Suppressor macrophage treated with lipopolysaccharide for 1 hour (primary cell): ENCODE results near the gene IL31.
A peak's percentile ranks its signal among the peaks of the same experiment; 100 is the strongest.

ENCODE experiments used
- DNase-seq, 3 donors: peaks; one replicate each; pipeline ENCODE4 v3.0.0-alpha.2; 2020 to 2022

Gene IL31

DNA sequence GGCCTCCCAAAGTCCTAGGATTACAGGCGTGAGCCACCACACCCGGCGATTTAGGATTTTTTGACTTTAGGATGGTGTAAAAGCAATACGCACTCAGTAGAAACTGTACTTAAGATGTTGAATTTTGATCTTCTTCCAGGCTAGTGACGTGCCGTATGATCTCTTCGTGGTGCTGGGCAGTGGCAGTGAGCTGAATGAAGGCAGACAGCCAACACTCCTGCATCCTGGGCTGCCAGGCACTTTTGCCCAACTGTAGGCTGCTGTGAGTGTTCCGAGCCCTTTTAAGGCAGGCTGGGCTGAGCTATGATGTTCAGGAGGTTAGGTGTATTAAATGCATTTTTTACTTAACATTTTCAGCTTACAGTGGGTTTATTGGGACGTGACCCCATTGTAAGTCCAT is 21.3 kb downstream of the IL31 start:
- DNase-seq: no peak

DNA sequence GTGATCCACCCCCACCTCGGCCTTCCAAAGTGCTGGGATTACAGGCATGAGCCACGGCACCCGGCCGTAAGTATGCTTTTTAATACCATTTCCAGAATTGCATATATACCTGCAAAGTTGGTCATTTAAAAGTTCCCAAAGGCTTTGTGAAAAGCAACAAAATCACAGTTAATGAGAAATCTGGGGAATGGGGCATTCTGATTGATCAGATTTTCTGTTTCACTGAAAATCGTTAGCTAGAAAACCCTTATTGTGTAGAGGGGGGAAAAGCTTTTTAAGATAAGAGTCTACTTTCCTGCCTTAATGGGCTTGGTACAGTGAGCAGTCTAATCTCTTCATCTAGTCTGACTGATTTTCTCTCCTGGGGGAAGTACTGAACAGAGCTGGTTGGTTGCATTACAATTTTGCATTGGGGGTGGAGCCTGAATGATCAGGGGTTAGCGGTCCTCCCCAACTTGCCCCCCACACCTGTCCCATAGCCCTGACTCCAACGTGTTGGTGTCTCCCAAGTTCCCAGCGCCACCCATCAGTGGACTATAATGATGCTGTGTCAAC is 23.8 kb downstream of the IL31 start:
- no peak for DNase-seq

DNA sequence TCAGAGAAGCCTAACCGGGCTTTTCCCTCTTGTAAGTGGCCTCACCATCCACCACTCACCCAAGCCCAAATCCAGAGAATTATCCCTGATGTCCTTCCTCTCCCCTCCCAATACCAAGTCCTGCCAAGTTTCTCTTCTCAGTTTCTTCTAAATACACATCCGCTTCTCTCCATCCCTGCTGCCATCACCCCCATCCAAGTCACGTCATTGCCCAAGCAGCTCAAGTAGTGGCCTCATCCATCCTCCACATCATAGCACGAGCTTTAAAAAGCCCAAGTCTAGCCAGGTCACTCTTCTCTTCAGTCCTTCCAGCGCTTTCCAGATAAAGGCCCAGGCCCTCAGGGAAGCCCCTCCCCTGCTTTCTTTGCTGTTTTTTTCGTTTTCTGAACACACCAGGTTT is 25.4 kb downstream of the IL31 start:
- no peak for DNase-seq

DNA sequence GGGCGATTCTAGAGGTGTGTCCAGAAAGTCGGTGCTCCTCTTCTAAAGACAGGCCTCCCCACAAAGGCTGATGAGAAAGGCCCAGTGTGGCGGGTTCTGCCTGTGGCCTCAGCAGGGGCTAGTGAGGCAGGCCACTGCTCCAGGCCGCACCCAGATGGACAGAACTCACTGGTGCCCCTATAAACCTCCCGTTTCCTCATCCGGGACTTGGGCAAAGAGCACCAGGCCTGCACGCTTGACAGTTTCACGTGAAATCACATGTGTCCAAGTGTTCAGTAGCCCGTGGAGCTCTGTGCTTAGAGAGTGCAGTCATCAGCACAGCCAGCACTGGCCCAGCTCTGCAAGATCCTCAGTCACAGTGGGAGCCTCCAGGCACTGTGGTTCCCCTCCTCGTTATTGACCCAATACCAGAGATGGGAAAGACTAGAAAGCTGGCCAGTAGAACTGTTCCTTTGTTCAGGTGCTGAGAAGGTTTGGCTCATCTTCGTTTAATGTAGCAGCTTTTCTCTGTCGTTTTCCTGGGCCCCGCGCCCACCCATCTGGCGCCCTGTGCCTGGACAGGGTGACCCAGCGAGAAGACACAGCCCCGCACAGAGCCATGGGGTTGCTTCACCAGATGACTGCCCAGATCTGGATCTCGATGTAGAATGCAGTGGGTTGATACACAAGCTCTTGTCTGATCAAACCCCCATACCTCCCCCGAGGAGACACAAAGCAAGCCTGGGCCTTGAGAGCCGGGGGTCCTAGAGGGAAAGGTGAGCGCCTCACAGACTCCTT is 26.3 kb downstream of the IL31 start:
- DNase-seq: no peak

DNA sequence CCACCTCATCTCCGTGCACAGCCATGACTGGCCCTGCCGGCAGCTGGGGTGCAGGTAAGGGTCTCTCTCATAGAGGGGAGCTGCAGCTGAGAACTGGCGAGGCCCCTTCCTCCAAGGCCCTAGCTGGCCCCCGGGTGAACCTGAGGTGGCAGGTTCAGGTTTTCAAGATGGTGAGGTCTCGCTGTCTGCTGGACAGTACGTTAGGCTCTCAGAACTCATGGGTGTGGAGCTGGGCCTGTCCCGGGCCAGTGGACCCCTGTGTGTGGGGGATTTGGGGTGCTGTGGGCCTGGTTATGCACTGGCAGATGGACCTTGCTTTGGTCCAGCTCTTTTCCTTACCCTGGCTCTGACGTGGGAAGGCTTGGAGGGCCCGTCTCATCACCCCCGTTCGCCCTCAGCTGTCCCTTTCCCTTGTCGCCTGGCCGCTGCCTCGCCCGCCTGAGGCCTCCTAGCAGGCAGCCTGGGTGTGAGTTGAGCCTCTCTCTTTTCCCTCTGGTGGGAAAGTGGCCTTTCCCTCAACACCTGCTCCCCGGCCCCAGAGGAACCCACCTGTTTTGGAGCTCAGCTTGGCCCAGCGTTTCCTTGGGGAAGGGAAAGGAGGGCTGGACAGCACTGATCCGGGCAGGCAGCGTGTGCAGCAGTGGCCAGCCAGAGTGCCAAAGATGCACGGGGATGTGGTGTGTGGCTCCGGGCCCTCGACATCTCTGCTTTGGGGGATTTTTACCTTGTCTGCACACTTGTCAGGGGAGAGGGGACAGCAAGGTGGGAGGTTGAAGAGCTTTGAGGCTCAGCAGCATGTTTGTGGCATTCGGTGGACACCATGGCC is 28.3 kb downstream of the IL31 start:
- no peak for DNase-seq

DNA sequence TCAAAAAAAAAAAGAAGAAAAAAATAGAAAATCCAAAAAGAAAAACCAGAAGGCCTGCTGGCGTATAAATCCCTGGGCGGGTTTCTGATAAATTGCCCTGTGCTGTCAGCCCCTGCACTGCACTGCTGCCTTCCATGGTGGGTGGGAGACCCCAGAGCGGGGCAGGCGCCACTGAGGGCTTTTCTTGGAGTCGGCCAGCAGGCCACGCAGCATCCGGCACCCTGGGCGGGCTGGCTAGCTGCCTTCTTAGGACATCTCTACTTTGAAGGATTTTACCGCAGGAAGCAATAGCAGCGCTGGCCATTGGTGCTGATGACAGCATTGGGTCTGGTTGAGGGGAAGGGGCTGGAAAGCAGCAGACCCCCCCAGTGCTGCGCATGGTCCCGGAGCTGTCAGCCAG is 29.1 kb downstream of the IL31 start:
- no peak for DNase-seq

DNA sequence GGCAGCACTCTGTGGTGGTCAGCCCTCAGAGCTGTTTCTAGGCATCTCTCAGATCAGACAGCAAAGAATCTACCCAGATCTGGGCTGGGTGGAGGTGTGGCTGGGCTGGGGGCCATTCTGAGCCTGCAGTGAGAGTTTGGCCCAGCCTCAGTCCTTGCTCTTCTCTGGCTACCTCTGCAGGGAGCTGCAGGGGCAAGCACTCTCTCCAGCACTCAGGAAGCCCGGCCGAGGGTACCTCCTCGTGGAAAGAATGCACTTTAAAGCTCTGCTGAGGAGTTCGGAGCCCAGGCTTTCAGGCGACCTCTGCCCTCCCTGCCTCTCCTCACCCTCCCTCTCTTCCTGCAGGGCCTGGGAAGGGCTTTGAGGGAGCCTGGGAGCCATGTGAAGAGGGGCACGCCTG is 31.2 kb downstream of the IL31 start:
- DNase-seq: no peak

DNA sequence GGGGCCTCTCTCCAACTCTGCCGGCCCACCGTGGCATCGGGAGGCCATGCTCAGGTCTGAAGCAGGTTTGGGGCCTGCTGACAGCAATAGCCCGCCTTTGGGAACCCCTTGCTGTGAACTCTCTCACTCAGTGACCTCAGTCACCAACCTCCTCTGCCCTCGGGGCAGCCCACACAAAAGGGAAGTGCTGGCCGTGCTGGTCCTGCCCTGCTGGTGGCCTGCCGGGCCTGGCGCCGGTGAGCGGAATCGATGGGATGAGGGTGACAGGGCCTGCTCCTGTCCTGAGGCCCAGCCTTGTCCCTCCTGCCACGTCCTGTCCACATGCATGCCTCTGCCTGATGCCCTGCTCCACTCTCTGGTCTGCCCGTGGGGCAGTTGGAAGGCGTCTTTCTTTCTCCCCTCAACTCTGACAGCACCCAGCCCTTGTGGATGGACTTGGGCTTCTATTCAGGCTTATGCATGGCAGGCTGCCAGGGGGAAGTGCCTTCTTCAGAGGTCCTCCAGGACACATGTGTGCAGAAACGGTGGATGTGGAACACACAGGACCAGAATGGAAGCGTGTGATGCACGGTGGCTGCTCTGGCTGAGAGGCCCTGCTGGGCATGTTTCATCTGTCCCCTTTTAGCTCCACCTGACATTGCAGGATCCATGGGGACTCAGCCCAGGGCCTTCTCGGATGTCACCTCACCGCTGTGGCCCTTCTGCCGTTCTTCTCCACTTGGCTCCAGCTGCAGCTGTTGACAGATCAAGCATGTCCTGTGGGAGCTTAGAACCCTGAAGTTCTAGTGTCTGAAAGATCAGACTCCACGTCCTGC is 31.9 kb downstream of the IL31 start:
- DNase-seq: no peak

DNA sequence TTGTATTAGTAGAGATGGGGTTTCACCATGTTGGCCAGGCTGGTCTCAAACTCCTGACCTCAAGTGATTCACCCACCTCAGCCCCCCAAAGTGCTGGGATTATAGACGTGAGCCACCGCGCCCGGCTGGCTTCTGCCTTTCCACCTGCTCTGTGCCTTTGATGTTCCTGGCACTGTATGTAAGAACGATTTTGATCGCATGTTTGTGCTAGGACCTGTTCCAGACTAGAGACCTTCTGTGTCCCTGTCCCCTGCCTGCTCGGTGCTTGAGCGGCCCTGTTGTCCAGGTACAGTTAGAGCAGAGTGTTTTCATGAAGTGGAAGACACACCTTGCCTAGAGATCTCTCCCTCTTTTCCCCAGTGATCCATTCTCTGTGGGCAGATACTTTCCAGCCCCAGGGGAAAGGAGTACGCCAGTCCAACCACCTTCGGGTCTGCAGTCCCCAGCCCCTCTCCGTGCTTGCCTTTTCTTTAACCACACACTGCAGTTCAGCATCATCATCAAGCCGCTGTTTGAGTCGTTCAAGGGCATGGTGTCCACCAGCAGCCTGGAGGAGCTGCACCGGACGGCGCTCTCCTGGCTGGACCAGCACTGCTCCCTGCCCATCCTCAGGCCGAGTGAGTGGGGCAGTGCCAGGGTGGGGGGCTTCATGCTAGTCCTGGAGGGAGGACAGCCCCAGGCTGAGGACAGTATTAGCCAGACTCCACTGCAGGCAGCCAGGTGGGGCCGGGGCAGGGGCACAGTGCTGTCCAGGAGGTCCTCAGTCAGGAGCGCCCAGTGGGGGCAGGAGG is 33.4 kb downstream of the IL31 start:
- DNase-seq: no peak

DNA sequence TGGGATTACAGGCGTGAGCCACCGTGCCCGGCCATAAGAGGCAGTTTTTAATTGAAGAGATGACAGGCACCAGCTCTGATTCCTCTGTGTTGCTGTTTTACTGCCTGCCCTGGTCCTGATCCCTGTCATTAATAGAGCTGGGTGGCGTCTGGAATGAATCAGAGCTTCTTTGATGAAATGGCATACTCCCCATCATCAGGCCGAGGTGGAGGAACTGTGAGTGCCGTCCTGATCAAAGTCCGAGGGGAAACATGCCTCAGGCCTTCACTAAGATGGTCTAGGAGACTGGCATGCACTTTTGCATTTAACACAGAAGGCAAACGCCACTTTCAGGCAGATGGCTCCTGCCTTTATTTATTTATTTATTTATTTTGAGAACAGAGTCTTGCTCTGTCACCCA is 34.1 kb downstream of the IL31 start:
- DNase-seq: no peak

DNA sequence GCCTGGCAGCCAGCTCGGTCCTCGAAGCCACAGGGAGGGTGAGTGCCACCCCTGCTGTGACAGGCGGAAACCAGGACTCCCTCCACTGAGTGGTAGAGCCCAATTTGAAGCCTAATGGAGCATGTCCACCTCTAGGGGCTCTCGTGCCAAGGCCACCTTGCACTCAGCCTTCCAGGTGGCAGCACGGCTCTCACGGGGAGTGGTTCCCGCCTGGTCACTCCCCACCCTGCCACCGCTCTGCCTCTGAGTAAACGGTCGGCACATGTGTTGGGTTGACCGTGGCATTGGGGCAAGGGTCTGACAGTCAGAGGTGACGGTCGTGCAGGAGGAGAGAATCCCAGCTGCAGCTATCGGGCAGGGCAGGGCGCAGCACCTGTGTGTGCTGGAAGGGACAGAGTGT is 34.8 kb downstream of the IL31 start:
- peak in 1 of 3 donors; percentile 8 for DNase-seq

DNA sequence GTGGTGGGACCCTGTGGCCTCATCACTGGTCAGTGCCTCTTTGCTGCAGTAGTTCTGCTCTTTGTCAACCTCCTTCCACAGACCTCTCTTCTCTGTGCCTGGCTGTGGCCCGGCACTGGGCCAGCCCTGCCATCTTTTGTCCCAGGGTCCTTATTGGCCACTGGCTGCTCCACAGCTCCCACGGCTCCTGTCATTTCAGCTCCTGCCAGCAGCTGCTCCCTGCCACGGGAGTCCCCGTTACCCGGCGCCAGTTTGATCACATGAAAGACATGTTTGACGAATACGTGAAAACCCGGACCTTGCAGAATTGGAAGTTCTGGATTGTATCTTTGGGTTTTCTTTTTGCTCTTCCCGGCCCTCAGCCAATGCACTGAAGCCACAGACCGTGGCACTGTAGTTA is 35.4 kb downstream of the IL31 start:
- no peak for DNase-seq

DNA sequence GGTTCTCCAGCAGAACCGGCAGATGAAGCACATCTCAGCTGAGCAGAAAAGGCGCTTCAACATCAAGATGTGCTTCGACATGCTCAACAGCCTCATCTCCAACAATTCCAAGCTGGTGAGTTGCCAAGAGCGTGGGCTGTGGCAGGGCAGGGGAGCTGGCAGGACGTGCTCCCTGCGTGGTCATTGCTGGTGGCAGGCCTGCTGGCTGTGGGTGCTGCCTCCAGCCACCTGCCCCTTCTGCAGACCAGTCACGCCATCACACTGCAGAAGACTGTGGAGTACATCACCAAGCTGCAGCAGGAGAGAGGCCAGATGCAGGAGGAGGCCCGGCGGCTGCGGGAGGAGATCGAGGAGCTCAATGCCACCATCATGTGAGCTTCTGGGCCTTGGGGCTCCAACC is 35.8 kb downstream of the IL31 start:
- peak in 1 of 3 donors; percentile 11 for DNase-seq

DNA sequence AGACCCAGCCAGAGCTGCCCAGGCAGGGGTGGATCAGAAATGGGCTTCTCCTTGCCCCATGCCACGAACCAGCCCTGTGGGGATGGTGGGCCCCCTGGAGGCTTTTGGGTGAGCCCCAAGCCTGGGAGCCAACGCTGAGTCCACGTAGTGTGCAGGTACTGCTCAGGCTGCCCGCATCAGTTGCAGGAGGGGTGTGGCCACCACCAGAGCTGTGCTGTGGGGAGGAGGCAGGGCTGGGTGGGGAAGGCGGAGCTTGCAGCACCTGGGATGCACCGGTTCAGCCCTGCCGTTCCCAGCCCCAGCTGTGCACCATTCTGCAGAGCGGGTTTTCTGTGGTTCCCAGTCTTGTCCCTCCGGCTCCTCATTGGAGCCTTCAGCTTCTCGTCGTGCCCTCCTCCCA is 36.3 kb downstream of the IL31 start:
- no peak for DNase-seq

DNA sequence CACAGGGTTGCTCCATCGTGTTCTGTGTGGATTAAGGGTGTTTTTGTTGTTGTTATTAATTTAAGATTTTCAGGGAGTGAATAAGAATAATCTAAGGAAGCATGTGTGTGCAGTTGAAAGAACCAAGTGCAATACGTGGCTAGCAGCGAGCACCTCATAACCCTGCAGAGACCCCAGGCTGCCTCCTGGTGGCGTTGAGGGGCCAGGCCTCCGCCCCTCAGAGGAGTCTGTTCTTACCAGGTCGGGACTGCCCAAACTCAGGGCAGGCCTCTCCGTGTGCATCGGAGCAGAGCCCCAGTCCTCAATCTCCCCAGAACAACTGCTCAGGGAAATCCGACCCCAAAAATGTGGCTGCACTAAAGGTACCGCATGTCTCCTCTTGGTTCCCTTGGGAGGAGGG is 36.8 kb downstream of the IL31 start:
- no peak for DNase-seq

DNA sequence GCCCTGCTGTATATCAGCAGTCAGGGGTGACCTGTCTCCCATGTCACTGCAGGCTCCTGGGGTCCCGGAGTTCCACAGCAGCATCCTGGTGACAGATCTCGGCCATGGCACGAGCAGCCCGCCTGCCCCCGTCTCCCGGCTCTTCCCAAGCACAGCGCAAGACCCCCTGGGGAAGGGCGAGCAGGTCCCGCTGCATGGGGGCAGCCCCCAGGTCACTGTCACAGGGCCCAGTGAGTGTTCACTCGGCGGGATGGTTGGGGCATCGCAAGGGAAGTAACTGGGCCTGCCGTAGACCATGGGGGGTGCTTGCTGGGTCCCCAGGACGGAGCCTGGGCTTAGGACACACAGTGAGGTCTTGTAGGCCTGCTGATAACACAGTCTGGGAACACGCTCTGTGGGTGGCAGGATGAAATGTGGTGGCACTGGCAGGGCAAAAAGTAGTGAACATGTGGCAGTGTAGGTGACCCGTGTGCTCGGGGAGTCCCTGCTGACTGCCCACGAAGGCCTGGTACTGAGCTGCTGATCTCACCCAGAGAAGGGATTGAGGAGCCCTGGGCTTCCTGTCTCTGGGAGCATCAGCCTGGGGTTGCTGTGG is 38.5 kb downstream of the IL31 start:
- DNase-seq: no peak

DNA sequence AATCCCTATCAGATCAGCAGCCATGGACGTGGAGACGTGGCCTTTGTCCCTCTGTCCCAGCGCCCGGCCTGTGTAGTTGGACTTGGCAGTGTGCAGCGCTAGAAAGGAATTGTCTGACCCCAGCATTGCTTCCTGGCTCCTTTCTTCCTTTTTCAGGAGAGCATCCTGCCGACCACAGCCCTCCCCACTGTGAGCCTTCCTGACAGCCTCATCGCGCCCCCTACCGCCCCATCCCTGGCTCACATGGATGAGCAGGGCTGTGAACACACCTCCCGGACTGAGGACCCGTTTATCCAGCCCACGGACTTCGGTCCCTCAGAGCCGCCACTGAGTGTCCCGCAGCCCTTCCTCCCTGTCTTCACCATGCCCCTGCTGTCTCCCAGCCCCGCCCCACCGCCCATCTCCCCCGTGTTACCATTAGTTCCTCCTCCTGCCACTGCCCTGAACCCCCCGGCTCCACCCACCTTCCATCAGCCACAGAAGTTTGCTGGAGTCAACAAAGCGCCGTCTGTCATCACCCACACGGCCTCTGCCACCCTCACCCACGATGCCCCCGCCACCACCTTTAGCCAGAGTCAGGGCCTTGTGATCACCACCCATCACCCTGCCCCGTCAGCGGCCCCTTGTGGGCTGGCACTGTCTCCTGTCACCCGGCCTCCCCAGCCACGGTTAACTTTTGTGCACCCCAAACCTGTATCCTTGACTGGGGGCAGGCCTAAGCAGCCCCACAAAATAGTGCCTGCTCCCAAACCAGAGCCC is 40.6 kb downstream of the IL31 start:
- DNase-seq: no peak

DNA sequence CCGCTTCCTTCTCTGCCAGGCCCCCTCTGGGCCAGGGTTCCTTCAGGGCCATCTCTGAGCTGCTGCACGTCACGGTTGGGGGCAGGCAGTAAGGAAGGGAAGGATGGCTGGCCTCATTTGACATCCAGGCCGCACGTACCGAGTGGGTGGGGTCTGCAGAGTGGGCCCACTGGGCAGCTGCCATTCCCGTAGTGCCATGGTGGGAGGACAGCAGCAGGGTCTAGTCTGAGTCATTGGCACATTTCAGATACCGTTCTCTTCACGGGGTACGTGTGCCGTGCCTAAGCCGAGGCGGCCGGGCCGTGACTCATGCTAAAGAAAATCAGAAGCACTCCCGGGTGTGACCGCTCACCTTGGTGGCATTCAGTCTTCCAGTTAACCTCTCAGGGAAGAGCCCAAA is 43.9 kb downstream of the IL31 start:
- no peak for DNase-seq

DNA sequence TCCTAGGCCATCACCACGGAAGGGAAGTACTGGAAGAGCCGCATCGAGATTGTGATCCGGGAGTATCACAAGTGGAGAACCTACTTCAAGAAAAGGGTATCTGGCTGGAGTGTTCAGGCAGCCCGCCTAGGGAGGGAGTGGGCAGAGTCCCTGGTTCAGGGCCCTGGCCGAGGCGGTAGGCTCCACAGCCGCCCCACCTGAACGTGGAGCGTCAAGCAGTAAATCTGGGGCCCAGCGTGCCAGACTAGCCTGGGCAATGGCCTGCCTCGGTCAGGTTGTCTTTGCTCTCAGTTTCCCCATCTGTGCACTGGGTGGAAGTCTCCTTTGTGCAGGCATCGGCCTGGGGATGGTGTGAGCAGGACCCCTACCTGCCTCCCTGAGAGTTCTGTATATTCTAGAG is 44.9 kb downstream of the IL31 start:
- no peak for DNase-seq

DNA sequence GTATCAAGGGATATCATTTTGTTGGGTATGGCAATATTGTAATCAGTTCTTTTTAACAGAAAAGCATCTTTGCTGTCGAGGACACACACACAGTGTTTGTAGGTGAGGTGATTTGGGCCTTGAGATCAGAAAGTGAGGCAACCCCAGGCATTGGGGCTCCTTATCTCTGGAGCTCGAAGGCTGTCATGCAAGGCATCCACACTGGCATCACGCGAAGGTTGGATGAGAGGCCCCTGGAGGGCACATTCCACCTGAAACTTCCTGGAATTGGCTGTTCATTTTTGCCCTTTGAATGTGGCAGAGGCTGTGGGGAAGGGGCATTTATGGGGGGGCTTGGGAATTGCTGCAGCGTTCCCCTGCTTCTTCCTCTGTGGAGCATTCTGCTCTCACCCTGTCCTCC is 45.5 kb downstream of the IL31 start:
- DNase-seq: no peak

DNA sequence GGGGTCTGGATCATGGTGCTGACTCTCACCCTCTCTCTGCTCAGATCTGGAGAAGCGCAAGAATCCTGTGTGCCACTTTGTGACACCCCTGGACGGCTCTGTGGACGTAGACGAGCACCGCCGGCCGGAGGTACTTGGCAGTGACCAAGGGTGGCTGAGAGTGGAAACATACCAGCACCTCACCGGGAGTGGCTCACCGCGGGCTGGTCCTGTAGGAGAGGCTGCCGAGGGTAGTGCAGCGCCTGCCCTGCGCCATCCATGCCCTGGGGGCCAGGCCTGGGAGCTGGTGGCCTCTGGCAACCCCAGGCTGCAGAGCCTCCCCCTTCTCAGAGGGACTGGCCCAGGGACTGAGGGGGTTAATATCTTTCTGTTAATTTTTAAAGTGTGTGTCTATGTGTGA is 46.2 kb downstream of the IL31 start:
- no peak for DNase-seq
